Esophagus squamous epithelium (tissue), 5 donors: Measurements from ENCODE around the gene THSD7A. TPM values are rescaled to one million over a fixed set of nuclear protein-coding genes. Genes with fewer than 3 reads are reported as not detected.

Experiments used
- DNase-seq: peaks from one replicate; lab custom pipeline; 2025; lab: John Stamatoyannopoulos, UW
- H3K27ac ChIP-seq, 4 donors: fragments of 200-600 bp; sonication (generic); one replicate each; pipeline ENCODE4 v1.5.1; 2016 to 2019; ENCODE audit warnings: mild to moderate bottlenecking in 1 of 4
- H3K27me3 ChIP-seq, 4 donors: fragments of 200-600 bp; sonication (generic); 1 replicate in 3 of 4; 2 replicates in 1 of 4; pipeline versions ENCODE4 v1.5.1 to v1.6.0; 2017 to 2021; ENCODE audit warnings: antibody characterized with exemption in 1 of 4
- H3K36me3 ChIP-seq, 3 donors: fragments of 200-600 bp; sonication (generic); one replicate each; pipeline ENCODE4 v1.5.1; 2016 to 2019
- H3K4me1 ChIP-seq, 3 donors: fragments of 200-600 bp; sonication (generic); one replicate each; pipeline ENCODE4 v1.5.1; 2017 to 2019
- H3K4me3 ChIP-seq, 4 donors: fragments of 200-600 bp; sonication (generic); 1 replicate in 3 of 4; 2 replicates in 1 of 4; pipeline ENCODE4 v1.5.1; 2016 to 2019; ENCODE audit warnings: mild to moderate bottlenecking in 2 of 4, moderate library complexity in 1 of 4
- H3K9me3 ChIP-seq, 3 donors: fragments of 200-600 bp; sonication (generic); one replicate each; pipeline ENCODE4 v1.5.1; 2016 to 2019
- CTCF ChIP-seq, 6 experiments: fragments of 450-650 bp in 4 of 6; fragments of 200-600 bp in 2 of 6; sonication (generic) in 2 of 6; IDR thresholded peaks; one replicate each; pipeline ENCODE4 v1.5.1; 2016 to 2019; ENCODE audit warnings: antibody characterized with exemption in 6 of 6, mild to moderate bottlenecking in 4 of 6, moderate library complexity in 4 of 6
- POLR2A ChIP-seq, 4 donors: fragments of 450-650 bp; IDR thresholded peaks; one replicate each; pipeline ENCODE4 v1.6.1; 2017; ENCODE audit warnings: antibody characterized with exemption in 4 of 4, mild to moderate bottlenecking in 4 of 4, moderate library complexity in 3 of 4
- WGBS, 2 donors: methylation state at CpG; one replicate each; pipeline ENCODE4 v1.1.5; 2018; 5-methylcytosine and 5-hydroxymethylcytosine counted together
- intact Hi-C: fragments of 100-400 bp; cut with DNase I; formaldehyde crosslinking; loops from one replicate; pipeline ENCODE4 v1.15.0; 2022
- total RNA-seq, 4 donors: library from RNA; depleted of rRNA; stranded (reverse); fragments of >200 nt; gene quantifications; one replicate each; pipeline ENCODE4 v1.1.0, GENCODE V29; 2016
- donor health status: DM: yes; HTN: yes; CAD: no.

THSD7A gene
- total RNA-seq, 4 donors from 2014 or later = 0.57 to 2.5 (median 1.4) TPM; not detected in 1

DNA sequence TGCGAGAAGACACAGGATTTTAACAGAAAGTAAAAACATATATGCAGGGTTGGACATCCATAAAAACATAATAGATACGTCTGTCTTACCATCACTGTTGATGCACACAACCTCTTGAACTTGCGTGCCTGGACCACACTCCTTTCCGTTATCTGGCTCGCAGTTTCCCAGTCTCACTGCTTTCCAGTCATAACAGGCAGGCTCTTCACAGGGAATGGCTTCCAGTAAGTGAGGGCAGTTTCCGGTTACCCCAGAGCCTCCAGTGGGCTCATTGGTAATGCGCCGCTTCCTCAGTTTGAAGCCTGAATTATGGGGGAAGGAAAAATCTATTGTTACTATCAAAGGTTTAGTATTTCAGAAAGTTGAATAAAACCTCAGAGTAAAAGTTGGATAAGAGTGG, 290.7 kb downstream of the THSD7A start:
- Histone ChIP-seq H3K36me3 (no peaks in the 10 kb centered on the region), H3K4me3 (no peak overlapping the region), H3K4me1 (peaks cover 0 to 4% (median 0%) of the 10 kb centered on the region in 3 donors), H3K27me3 (no peaks in the 10 kb centered on the region), H3K27ac (no peak overlapping the region), H3K9me3 (no peaks in the 10 kb centered on the region)
- WGBS, 2 donors = 87 to 92% methylated on average over 6 to 7 of the region's 8 CpGs
- no peak for DNase-seq
- TF ChIP-seq POLR2A (IDR thresholded peaks at IDR 0.05) (no peak), CTCF (IDR thresholded peaks at IDR 0.05) (no peak)
- intact Hi-C loops = no loop called here

DNA sequence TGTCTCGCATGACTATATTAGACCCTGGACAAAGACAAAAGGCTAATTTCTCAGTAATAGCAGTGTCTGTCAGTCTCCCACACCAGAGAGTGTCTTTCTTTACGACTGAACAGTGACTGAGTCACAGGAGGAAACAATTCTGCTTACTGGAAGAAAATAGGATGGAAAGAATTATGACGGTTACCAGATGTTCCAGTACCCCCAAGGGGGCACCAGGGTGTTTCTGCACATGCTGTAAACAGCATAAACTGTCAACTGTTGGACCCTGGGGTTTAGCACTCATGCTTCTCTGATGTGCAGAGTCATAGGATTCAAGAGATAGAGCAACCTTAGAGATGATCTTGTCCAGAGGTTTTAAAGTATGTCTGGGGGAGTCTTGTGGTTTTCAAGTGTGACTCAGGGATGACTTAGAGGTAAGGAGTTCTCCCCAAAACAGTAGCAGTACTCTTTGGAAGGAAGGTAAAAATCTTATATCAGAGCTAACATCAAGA, 291.7 kb downstream of the THSD7A start:
- peaks cover 0 to 4% (median 0%) of the 10 kb centered on the region in 3 donors for H3K4me1 ChIP-seq
- intact Hi-C loops = no loop called here
- H3K36me3 ChIP-seq = no peaks in the 10 kb centered on the region
- no peaks in the 10 kb centered on the region for H3K9me3 ChIP-seq
- H3K4me3 ChIP-seq = no peak overlapping the region
- peak overlapping the region in 1 of 4 donors; percentile 42 for H3K27ac ChIP-seq
- 5 to 38% methylated on average over 3 of the region's 3 CpGs for WGBS, 2 donors
- no peak for TF ChIP-seq CTCF (IDR thresholded peaks at IDR 0.05)
- no peak for TF ChIP-seq POLR2A (IDR thresholded peaks at IDR 0.05)
- H3K27me3 ChIP-seq = no peaks in the 10 kb centered on the region
- DNase-seq = no peak

DNA sequence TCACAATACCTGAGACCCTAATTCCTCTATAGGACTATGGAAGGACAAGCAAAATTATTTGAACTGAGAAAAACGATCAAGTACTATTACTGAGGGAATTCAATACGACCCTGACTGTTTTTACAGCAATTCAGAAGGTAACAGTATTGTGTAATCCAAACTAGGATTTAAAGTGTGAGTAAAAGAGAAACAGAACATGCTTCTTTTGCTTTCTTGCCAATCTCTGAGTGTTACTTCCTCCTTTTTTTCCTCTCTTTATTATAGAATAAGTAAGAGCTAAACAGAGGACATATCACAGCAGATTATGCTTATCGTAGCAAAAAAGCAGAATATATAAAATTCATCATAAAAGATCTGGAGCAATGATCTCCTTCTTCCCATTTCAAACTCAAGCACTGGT, 292.1 kb downstream of the THSD7A start:
- no peak for DNase-seq
- no peaks in the 10 kb centered on the region for H3K9me3 ChIP-seq
- H3K4me1 ChIP-seq = peaks cover 0 to 4% (median 0%) of the 10 kb centered on the region in 3 donors
- no peaks in the 10 kb centered on the region for H3K27me3 ChIP-seq
- H3K27ac ChIP-seq = peak overlapping the region in 1 of 4 donors; percentile 42
- no peak overlapping the region for H3K4me3 ChIP-seq
- no peaks in the 10 kb centered on the region for H3K36me3 ChIP-seq
- intact Hi-C loops = no loop called here
- 26 to 27% methylated on average over 3 of the region's 3 CpGs for WGBS, 2 donors
- no peak for TF ChIP-seq CTCF (IDR thresholded peaks at IDR 0.05)
- no peak for TF ChIP-seq POLR2A (IDR thresholded peaks at IDR 0.05)

GRCh38 chr7:11538751-11539299, 293.2 kb downstream of the THSD7A start:
- intact Hi-C loops = no loop called here
- no peaks in the 10 kb centered on the region for H3K9me3 ChIP-seq
- no peaks in the 10 kb centered on the region for H3K36me3 ChIP-seq
- H3K27ac ChIP-seq = no peak overlapping the region
- TF ChIP-seq CTCF (IDR thresholded peaks at IDR 0.05) (no peak), POLR2A (IDR thresholded peaks at IDR 0.05) (no peak)
- H3K27me3 ChIP-seq = no peaks in the 10 kb centered on the region
- H3K4me3 ChIP-seq = no peak overlapping the region
- H3K4me1 ChIP-seq = peaks cover 0 to 4% (median 0%) of the 10 kb centered on the region in 3 donors
- 39 to 56% methylated on average over 1 of the region's 1 CpG for WGBS, 2 donors
- no peak for DNase-seq

GRCh38 chr7:11533229-11533820, 298.7 kb downstream of the THSD7A start:
- intact Hi-C loops = no loop called here
- DNase-seq = no peak
- Histone ChIP-seq H3K9me3 (no peaks in the 10 kb centered on the region), H3K36me3 (no peaks in the 10 kb centered on the region), H3K27ac (no peak overlapping the region), H3K27me3 (no peaks in the 10 kb centered on the region), H3K4me3 (no peak overlapping the region), H3K4me1 (no peaks in the 10 kb centered on the region)
- TF ChIP-seq CTCF (IDR thresholded peaks at IDR 0.05) (no peak), POLR2A (IDR thresholded peaks at IDR 0.05) (no peak)
- 48% methylated on average over 3 of the region's 3 CpGs for WGBS, 2 donors
